GM12878 (cell line): ENCODE measurements around the gene EYA4.

Experiments used
- ATF3 ChIP-seq: IDR thresholded peaks from 2 replicates; pipeline ENCODE4 v1.6.1; 2011; ENCODE audit warnings: low read depth, mild to moderate bottlenecking, low read length, moderate library complexity, borderline replicate concordance; ENCODE audit errors: extremely low read depth
- BHLHE40 ChIP-seq, 2 experiments: fragments of 450-650 bp in 1 of 2; IDR thresholded peaks; 2 replicates each; pipeline ENCODE4 v1.6.1; 2011 to 2017; ENCODE audit warnings: low read depth in 2 of 2, borderline replicate concordance in 1 of 2, improper control_type of control experiment in 1 of 2, low read length in 1 of 2, mild to moderate bottlenecking in 1 of 2
- CTCF ChIP-seq, 3 experiments: IDR thresholded peaks in 2 of 3; conservative IDR thresholded peaks in 1 of 3; 2 replicates each; pipeline ENCODE4 v1.5.1; 2011; ENCODE audit warnings: low read depth in 3 of 3, low read length in 3 of 3, mild to moderate bottlenecking in 3 of 3, control low read depth in 2 of 3, moderate library complexity in 2 of 3, inconsistent platforms in 1 of 3, mixed read lengths in 1 of 3; ENCODE audit not compliant: control insufficient read depth in 2 of 3, insufficient read depth in 1 of 3; ENCODE audit errors: extremely low read depth in 1 of 3
- DPF2 ChIP-seq: fragments of 450-650 bp; IDR thresholded peaks from 2 replicates; pipeline ENCODE4 v1.6.1; 2017; ENCODE audit warnings: mild to moderate bottlenecking
- ETV6 ChIP-seq, 2 experiments: fragments of 450-650 bp in 1 of 2; IDR thresholded peaks in 1 of 2; conservative IDR thresholded peaks in 1 of 2; 2 replicates each; pipeline ENCODE4 v1.6.1; 2014; ENCODE audit warnings: antibody characterized with exemption in 1 of 2, borderline replicate concordance in 1 of 2, low read depth in 1 of 2, mild to moderate bottlenecking in 1 of 2, moderate library complexity in 1 of 2
- GABPA ChIP-seq: IDR thresholded peaks from 2 replicates; pipeline ENCODE4 v1.6.1; 2014; ENCODE audit warnings: antibody characterized with exemption, low read depth, mild to moderate bottlenecking, inconsistent platforms
- POLR2AphosphoS2 ChIP-seq: IDR thresholded peaks from 2 replicates; pipeline ENCODE4 v1.6.1; 2011; ENCODE audit warnings: low read depth, mild to moderate bottlenecking, low read length, improper control_type of control experiment, moderate library complexity
- POLR2AphosphoS5 ChIP-seq: IDR thresholded peaks from 2 replicates; pipeline ENCODE4 v1.6.1; 2011; ENCODE audit warnings: mild to moderate bottlenecking, low read length, inconsistent platforms
- TCF12 ChIP-seq: IDR thresholded peaks from 2 replicates; pipeline ENCODE4 v1.6.1; 2011; ENCODE audit warnings: low read depth, mild to moderate bottlenecking, low read length
- USF1 ChIP-seq: IDR thresholded peaks from 2 replicates; pipeline ENCODE4 v1.6.1; 2011; ENCODE audit warnings: borderline replicate concordance, low read depth, mild to moderate bottlenecking, moderate library complexity, mixed read lengths, low read length; ENCODE audit not compliant: insufficient read depth; ENCODE audit errors: extremely low read length
- ZBTB33 ChIP-seq: fragments of 450-650 bp; IDR thresholded peaks from 2 replicates; pipeline ENCODE4 v1.6.1; 2017; ENCODE audit warnings: mild to moderate bottlenecking
- ZNF274 ChIP-seq: IDR thresholded peaks from one replicate; pipeline ENCODE4 v1.8.0; 2011; ENCODE audit not compliant: insufficient read length, insufficient read depth
- ZZZ3 ChIP-seq: IDR thresholded peaks from 2 replicates; pipeline ENCODE4 v1.6.1; 2011; ENCODE audit warnings: low read depth; ENCODE audit not compliant: control insufficient read depth, insufficient read length

GRCh38 chr6:133499662-133500061, 258.5 kb downstream of the EYA4 start:
- no peak for TF ChIP-seq ATF3
- no peak for TF ChIP-seq DPF2
- no peak for TF ChIP-seq POLR2AphosphoS5
- TF ChIP-seq CTCF (IDR thresholded peaks at IDR 0.05 in 2 of 3, conservative IDR thresholded peaks at IDR 0.05 in 1 of 3; ENCODE audit: control insufficient read depth in 2 of 3, extremely low read depth in 1 of 3, insufficient read depth in 1 of 3, low read depth in 3 of 3, low read length in 3 of 3), result no peak
- TF ChIP-seq TCF12, result no peak
- no peak for TF ChIP-seq POLR2AphosphoS2
- TF ChIP-seq ZBTB33, result no peak
- no peak for TF ChIP-seq USF1
- TF ChIP-seq ETV6 (conservative IDR thresholded peaks at IDR 0.05 in 1 of 2, IDR thresholded peaks at IDR 0.05 in 1 of 2; ENCODE audit: borderline replicate concordance in 1 of 2, low read depth in 1 of 2), result no peak
- TF ChIP-seq ZNF274, result no peak
- TF ChIP-seq GABPA, result no peak
- TF ChIP-seq ZZZ3, result no peak
- no peak for TF ChIP-seq BHLHE40 (IDR thresholded peaks at IDR 0.05; ENCODE audit: borderline replicate concordance in 1 of 2, low read depth in 2 of 2, low read length in 1 of 2)
